ENCODE data around the gene OR1D5. TPM values are rescaled to one million over a fixed set of nuclear protein-coding genes. Genes with fewer than 3 reads are reported as not detected.

The OR1D5 gene
- total RNA-seq, 1 donor from 2014 or later = not detected

Other genes with a start within 250 kb of the OR1D5 start
- not detected in 2 replicates for gene OR1D2, start 40.8 kb upstream of the OR1D5 start, total RNA-seq
- gene OR1G1, start 63.9 kb upstream of the OR1D5 start, total RNA-seq = not detected in 2 replicates
- gene OR1A2, start 133.9 kb upstream of the OR1D5 start, total RNA-seq = not detected in 2 replicates
- not detected in 2 replicates for gene OR1A1, start 144.1 kb upstream of the OR1D5 start, total RNA-seq
- gene OR3A1, start 234.8 kb upstream of the OR1D5 start, total RNA-seq = not detected in 2 replicates